ENCODE results near the gene CTAGE9.

GRCh38 chr6:131740161-131740560 lies 29.3 kb upstream of the CTAGE9 start:
- TF ChIP-seq, protein P1, sequence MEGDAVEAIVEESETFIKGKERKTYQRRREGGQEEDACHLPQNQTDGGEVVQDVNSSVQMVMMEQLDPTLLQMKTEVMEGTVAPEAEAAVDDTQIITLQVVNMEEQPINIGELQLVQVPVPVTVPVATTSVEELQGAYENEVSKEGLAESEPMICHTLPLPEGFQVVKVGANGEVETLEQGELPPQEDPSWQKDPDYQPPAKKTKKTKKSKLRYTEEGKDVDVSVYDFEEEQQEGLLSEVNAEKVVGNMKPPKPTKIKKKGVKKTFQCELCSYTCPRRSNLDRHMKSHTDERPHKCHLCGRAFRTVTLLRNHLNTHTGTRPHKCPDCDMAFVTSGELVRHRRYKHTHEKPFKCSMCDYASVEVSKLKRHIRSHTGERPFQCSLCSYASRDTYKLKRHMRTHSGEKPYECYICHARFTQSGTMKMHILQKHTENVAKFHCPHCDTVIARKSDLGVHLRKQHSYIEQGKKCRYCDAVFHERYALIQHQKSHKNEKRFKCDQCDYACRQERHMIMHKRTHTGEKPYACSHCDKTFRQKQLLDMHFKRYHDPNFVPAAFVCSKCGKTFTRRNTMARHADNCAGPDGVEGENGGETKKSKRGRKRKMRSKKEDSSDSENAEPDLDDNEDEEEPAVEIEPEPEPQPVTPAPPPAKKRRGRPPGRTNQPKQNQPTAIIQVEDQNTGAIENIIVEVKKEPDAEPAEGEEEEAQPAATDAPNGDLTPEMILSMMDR (IDR thresholded peaks at IDR 0.05; ENCODE audit: poor library complexity, severe bottlenecking): no peak
- TF ChIP-seq TAF1 (IDR thresholded peaks at IDR 0.05; ENCODE audit: low read depth) (no peak), EZH2 (IDR thresholded peaks at IDR 0.05; ENCODE audit: borderline replicate concordance, insufficient read depth, low read length, poor library complexity, severe bottlenecking) (no peak), EP300 (conservative IDR thresholded peaks at IDR 0.05; ENCODE audit: poor library complexity, severe bottlenecking) (no peak)
